ENCODE measurements around the gene SLC10A7. TPM values are rescaled to one million over a fixed set of nuclear protein-coding genes. Genes with fewer than 3 reads are reported as not detected.

Gene SLC10A7
- total and polyA plus RNA-seq, 9 of the 15 experiments (the other 6 are each of a cell fraction or from before 2014, with no cell fraction given): 6.4 to 22.8 (median 16.1) TPM

DNA sequence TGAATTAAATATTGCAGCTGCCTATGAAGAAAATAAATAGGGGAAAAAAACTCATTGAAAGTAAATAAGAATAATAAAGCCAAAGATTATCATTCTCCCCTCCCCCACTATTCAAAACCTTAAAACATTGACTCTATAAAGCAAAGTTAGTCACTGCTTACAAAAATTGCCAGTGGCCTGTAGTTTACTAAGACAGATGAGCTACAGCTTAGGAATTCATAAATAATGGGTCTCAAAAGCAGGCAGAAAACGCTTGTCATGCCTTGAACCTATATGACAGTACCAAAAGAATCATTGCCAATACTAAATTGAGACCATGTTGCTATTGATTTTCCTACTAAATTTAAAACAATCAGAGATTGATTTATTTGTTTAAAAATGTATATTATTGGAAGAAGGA is 78.9 kb downstream of the SLC10A7 start:
- FAIRE-seq: no peak
- Histone ChIP-seq H3K79me2 (ENCODE audit: control insufficient read depth, insufficient read depth, low read length) (no peaks in the 10 kb centered on the region), H3K4me2 (ENCODE audit: insufficient read depth, low read length) (no peak overlapping the region), H3K27me3 (ENCODE audit: control insufficient read depth in 2 of 2, insufficient read depth in 2 of 2, low read length in 2 of 2) (no peaks in the 10 kb centered on the region), H3K4me3 (no peak overlapping the region), H3K4me1 (replicated peaks in 1 of 2; ENCODE audit: control insufficient read depth in 2 of 2, insufficient read depth in 2 of 2, low read length in 2 of 2) (no peaks in the 10 kb centered on the region), H2AFZ (ENCODE audit: low read depth, low read length) (no peak overlapping the region), H4K20me1 (replicated peaks; ENCODE audit: control insufficient read depth, insufficient read depth, low read length) (no peaks in the 10 kb centered on the region), H3K9me3 (replicated peaks; ENCODE audit: control insufficient read depth, insufficient read depth, low read depth, low read length) (no peaks in the 10 kb centered on the region), H3K36me3 (ENCODE audit: control insufficient read depth, insufficient read depth, low read length) (no peaks in the 10 kb centered on the region), H3K27ac (ENCODE audit: extremely low read depth, low read depth, low read length) (no peak overlapping the region), H3K9ac (ENCODE audit: insufficient read depth in 1 of 2, low read depth in 2 of 2, low read length in 2 of 2) (no peak overlapping the region), H3K9me1 (ENCODE audit: control insufficient read depth, insufficient read depth, low read length) (no peaks in the 10 kb centered on the region)
- in situ Hi-C loops (cut with MboI): no loop called here
- ChIA-PET CTCF (ENCODE audit: low intra/inter-chr PET ratio) (no interaction called here), POLR2A (no interaction called here)
- no peak for DNase-seq (ENCODE audit: extremely low read depth in 1 of 4, low spot score in 3 of 4)
- no peak for ATAC-seq
- 0% methylated on average over 1 of the region's 1 CpG for WGBS (ENCODE audit: insufficient coverage, low coverage, missing lambda C conversion rate)
- intact Hi-C loops (cut with micrococcal nuclease): no loop called here
- BruUV-seq (replicated peaks): no TSS peak
- TF ChIP-seq BHLHE40 (IDR thresholded peaks at IDR 0.05; ENCODE audit: low read length): no peak
- TF ChIP-seq, protein P1, sequence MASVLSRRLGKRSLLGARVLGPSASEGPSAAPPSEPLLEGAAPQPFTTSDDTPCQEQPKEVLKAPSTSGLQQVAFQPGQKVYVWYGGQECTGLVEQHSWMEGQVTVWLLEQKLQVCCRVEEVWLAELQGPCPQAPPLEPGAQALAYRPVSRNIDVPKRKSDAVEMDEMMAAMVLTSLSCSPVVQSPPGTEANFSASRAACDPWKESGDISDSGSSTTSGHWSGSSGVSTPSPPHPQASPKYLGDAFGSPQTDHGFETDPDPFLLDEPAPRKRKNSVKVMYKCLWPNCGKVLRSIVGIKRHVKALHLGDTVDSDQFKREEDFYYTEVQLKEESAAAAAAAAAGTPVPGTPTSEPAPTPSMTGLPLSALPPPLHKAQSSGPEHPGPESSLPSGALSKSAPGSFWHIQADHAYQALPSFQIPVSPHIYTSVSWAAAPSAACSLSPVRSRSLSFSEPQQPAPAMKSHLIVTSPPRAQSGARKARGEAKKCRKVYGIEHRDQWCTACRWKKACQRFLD (CRISPR knock-in tag; IDR thresholded peaks at IDR 0.05): no peak
- TF ChIP-seq ATF1 (CRISPR knock-in tag; IDR thresholded peaks at IDR 0.05): no peak
- TF ChIP-seq ATF1 (tag; IDR thresholded peaks at IDR 0.05): no peak
- no peak for TF ChIP-seq BRF1 (IDR thresholded peaks at IDR 0.05; ENCODE audit: borderline replicate concordance, extremely low read depth, insufficient read length)
- TF ChIP-seq, protein P2, sequence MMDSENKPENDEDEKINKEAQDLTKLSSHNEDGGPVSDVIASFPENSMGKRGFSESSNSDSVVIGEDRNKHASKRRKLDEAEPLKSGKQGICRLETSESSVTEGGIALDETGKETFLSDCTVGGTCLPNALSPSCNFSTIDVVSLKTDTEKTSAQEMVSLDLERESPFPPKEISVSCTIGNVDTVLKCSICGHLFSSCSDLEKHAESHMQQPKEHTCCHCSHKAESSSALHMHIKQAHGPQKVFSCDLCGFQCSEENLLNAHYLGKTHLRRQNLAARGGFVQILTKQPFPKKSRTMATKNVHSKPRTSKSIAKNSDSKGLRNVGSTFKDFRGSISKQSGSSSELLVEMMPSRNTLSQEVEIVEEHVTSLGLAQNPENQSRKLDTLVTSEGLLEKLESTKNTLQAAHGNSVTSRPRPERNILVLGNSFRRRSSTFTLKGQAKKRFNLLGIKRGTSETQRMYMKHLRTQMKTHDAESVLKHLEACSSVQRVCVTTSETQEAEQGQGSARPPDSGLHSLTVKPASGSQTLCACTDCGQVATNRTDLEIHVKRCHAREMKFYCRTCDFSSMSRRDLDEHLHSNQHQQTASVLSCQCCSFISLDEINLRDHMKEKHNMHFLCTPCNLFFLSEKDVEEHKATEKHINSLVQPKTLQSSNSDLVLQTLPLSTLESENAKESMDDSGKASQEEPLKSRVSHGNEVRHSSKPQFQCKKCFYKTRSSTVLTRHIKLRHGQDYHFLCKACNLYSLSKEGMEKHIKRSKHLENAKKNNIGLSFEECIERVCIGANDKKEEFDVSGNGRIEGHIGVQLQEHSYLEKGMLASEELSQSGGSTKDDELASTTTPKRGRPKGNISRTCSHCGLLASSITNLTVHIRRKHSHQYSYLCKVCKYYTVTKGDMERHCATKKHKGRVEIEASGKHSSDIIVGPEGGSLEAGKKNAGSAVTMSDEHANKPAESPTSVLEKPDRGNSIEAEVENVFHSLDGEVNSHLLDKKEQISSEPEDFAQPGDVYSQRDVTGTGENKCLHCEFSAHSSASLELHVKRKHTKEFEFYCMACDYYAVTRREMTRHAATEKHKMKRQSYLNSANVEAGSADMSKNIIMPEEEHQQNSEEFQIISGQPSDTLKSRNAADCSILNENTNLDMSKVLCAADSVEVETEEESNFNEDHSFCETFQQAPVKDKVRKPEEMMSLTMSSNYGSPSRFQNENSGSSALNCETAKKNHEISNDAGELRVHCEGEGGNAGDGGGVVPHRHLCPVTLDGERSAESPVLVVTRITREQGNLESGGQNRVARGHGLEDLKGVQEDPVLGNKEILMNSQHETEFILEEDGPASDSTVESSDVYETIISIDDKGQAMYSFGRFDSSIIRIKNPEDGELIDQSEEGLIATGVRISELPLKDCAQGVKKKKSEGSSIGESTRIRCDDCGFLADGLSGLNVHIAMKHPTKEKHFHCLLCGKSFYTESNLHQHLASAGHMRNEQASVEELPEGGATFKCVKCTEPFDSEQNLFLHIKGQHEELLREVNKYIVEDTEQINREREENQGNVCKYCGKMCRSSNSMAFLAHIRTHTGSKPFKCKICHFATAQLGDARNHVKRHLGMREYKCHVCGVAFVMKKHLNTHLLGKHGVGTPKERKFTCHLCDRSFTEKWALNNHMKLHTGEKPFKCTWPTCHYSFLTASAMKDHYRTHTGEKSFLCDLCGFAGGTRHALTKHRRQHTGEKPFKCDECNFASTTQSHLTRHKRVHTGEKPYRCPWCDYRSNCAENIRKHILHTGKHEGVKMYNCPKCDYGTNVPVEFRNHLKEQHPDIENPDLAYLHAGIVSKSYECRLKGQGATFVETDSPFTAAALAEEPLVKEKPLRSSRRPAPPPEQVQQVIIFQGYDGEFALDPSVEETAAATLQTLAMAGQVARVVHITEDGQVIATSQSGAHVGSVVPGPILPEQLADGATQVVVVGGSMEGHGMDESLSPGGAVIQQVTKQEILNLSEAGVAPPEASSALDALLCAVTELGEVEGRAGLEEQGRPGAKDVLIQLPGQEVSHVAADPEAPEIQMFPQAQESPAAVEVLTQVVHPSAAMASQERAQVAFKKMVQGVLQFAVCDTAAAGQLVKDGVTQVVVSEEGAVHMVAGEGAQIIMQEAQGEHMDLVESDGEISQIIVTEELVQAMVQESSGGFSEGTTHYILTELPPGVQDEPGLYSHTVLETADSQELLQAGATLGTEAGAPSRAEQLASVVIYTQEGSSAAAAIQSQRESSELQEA (IDR thresholded peaks at IDR 0.05; ENCODE audit: low read depth): no peak
- no peak for TF ChIP-seq TCFL5 (CRISPR knock-in tag; conservative IDR thresholded peaks at IDR 0.05)
- TF ChIP-seq KLF6 (CRISPR knock-in tag; IDR thresholded peaks at IDR 0.05; ENCODE audit: borderline replicate concordance): no peak
- TF ChIP-seq, protein P3, sequence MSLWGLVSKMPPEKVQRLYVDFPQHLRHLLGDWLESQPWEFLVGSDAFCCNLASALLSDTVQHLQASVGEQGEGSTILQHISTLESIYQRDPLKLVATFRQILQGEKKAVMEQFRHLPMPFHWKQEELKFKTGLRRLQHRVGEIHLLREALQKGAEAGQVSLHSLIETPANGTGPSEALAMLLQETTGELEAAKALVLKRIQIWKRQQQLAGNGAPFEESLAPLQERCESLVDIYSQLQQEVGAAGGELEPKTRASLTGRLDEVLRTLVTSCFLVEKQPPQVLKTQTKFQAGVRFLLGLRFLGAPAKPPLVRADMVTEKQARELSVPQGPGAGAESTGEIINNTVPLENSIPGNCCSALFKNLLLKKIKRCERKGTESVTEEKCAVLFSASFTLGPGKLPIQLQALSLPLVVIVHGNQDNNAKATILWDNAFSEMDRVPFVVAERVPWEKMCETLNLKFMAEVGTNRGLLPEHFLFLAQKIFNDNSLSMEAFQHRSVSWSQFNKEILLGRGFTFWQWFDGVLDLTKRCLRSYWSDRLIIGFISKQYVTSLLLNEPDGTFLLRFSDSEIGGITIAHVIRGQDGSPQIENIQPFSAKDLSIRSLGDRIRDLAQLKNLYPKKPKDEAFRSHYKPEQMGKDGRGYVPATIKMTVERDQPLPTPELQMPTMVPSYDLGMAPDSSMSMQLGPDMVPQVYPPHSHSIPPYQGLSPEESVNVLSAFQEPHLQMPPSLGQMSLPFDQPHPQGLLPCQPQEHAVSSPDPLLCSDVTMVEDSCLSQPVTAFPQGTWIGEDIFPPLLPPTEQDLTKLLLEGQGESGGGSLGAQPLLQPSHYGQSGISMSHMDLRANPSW (CRISPR knock-in tag; IDR thresholded peaks at IDR 0.05): no peak
- TF ChIP-seq ETV1 (tag; conservative IDR thresholded peaks at IDR 0.05; ENCODE audit: low read depth): no peak
- TF ChIP-seq XRCC5 (IDR thresholded peaks at IDR 0.05; ENCODE audit: low read depth, low read length): no peak
- TF ChIP-seq RB1 (IDR thresholded peaks at IDR 0.05; ENCODE audit: low read depth): no peak
- no peak for TF ChIP-seq HLTF (IDR thresholded peaks at IDR 0.05)

Measured in K562 (cell line).